Uterus (tissue), 2 donors: Measurements from ENCODE around the gene PLCE1.

Source experiments
- POLR2A ChIP-seq, 2 donors: fragments of 450-650 bp; IDR thresholded peaks; one replicate each; pipeline ENCODE4 v1.6.1; 2016; ENCODE audit warnings: antibody characterized with exemption in 2 of 2, mild to moderate bottlenecking in 1 of 2, moderate library complexity in 1 of 2
- TF ChIP-seq, protein P1 (sequence below), 4 experiments: fragments of 200-600 bp in 2 of 4; fragments of 450-650 bp in 2 of 4; sonication (generic) in 2 of 4; IDR thresholded peaks; one replicate each; pipeline ENCODE4 v1.5.1; 2016 to 2019; ENCODE audit warnings: antibody characterized with exemption in 4 of 4, mild to moderate bottlenecking in 2 of 4, moderate library complexity in 1 of 4

DNA sequence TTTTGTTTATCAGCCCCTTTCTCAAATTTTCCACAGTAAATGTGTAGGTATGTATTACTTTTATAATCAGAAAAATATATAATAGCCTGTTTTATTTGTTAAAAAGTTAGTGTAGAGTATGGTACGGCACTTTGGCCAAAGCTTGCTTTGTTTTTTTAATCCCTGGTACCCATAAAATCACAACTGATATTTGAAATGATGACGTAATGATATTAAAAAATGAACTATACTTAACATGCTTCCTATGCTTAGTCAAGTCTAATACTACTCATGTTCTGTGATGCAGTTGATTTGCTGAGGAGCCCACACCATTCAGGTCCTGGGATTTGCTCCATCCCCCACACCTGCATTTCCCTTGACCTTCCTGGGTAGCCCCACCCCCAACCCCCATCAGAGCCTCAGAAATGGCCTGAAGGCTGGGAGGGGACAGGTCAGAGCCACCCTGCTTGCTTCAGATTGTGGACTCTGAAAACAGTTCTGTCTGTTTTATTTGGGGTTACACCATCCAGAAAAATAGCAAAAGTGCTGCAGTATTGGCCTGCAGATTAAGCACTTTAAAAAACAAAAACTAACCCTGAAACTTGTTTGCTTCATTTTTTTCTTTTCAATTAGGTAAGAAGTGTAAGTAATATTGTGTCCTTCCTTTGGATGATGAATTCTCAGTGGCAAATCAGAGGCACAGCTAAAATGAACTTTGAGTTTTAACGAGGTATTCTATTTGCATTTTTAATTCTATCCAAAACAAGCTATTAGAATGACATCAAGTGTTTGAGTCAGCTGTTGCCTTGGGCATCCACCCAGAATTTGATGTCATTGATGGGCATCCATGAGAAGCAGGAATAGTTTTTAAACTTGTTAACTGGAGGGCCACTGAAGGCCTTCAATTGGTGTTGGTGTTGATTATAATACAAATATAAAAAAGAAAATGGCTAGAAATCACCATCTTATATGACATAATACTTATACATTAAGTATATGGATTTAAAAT lies 23.3 kb downstream of the PLCE1 start:
- TF ChIP-seq, protein P1, sequence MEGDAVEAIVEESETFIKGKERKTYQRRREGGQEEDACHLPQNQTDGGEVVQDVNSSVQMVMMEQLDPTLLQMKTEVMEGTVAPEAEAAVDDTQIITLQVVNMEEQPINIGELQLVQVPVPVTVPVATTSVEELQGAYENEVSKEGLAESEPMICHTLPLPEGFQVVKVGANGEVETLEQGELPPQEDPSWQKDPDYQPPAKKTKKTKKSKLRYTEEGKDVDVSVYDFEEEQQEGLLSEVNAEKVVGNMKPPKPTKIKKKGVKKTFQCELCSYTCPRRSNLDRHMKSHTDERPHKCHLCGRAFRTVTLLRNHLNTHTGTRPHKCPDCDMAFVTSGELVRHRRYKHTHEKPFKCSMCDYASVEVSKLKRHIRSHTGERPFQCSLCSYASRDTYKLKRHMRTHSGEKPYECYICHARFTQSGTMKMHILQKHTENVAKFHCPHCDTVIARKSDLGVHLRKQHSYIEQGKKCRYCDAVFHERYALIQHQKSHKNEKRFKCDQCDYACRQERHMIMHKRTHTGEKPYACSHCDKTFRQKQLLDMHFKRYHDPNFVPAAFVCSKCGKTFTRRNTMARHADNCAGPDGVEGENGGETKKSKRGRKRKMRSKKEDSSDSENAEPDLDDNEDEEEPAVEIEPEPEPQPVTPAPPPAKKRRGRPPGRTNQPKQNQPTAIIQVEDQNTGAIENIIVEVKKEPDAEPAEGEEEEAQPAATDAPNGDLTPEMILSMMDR (IDR thresholded peaks at IDR 0.05): no peak
- TF ChIP-seq POLR2A (IDR thresholded peaks at IDR 0.05): no peak
